Endothelial cell of umbilical vein (primary cell): ENCODE measurements around the gene RYR1. TPM values are rescaled to one million over a fixed set of nuclear protein-coding genes. Genes with fewer than 3 reads are reported as not detected.

ENCODE experiments used
- BruUV-seq: library from RNA; stranded (reverse); fragments of 400-500 nt; replicated peaks from 2 replicates; lab custom pipeline; 2021; lab: Mats Ljungman, UMichigan
- CTCF ChIA-PET: fragments of 300-600, 350-600 bp; sonication (Branson Sonifier 250); formaldehyde crosslinking; loops from one replicate; lab custom pipeline; 2021; ENCODE audit warnings: antibody characterized with exemption, inconsistent platforms; lab: Charles Lee
- POLR2A ChIA-PET: fragments of 300-600, 350-600 bp; sonication (Branson Sonifier 250); formaldehyde crosslinking; loops from one replicate; lab custom pipeline; 2021; ENCODE audit warnings: antibody characterized with exemption, inconsistent platforms; lab: Charles Lee
- DNase-seq: peaks from one replicate; pipeline ENCODE4 v3.0.0-alpha.2; 2011; ENCODE audit warnings: low read depth, low spot score
- FAIRE-seq: peaks from 2 replicates; lab custom pipeline; 2011; peaks lifted over from hg19 to GRCh38; lab: Jason Lieb, UNC
- H2AFZ ChIP-seq: 2 replicates; pipeline ENCODE4 v1.6.0; 2012; ENCODE audit warnings: low read depth, low read length, control low read depth, inconsistent platforms
- H3K27ac ChIP-seq: 2 replicates; pipeline ENCODE4 v1.5.1; 2011; ENCODE audit warnings: low read depth, mild to moderate bottlenecking, control low read depth, low read length, moderate library complexity; ENCODE audit not compliant: insufficient read depth
- H3K27me3 ChIP-seq, 2 experiments: 2 replicates each; pipeline versions ENCODE4 v1.6.0 to v1.6.1; 2011; ENCODE audit warnings: low read length in 2 of 2, mixed read lengths in 1 of 2; ENCODE audit not compliant: control insufficient read depth in 2 of 2, insufficient read depth in 2 of 2
- H3K36me3 ChIP-seq, 2 experiments: 2 replicates in 1 of 2; 3 replicates in 1 of 2; pipeline ENCODE4 v1.5.1; 2011; ENCODE audit warnings: low read length in 2 of 2, mild to moderate bottlenecking in 1 of 2, moderate library complexity in 1 of 2; ENCODE audit not compliant: control insufficient read depth in 2 of 2, insufficient read depth in 2 of 2; ENCODE audit errors: extremely low read depth in 1 of 2
- H3K4me1 ChIP-seq: 3 replicates; pipeline ENCODE4 v1.5.1; 2011; ENCODE audit warnings: mild to moderate bottlenecking, low read length; ENCODE audit not compliant: control insufficient read depth, insufficient read depth; ENCODE audit errors: extremely low read depth
- H3K4me2 ChIP-seq: 2 replicates; pipeline ENCODE4 v1.6.1; 2011; ENCODE audit warnings: low read length, control low read depth, mixed read lengths; ENCODE audit not compliant: insufficient read depth
- H3K4me3 ChIP-seq, 3 experiments: fragments of 200-600 bp in 1 of 3; sonication (generic), shearing (Covaris generic) in 1 of 3; replicated peaks in 1 of 3; 2 replicates each; pipeline ENCODE4 v1.5.1; 2011 to 2016; ENCODE audit warnings: control low read depth in 3 of 3, low read length in 3 of 3, mild to moderate bottlenecking in 2 of 3, inconsistent platforms in 1 of 3, low read depth in 1 of 3, moderate library complexity in 1 of 3; ENCODE audit not compliant: insufficient read depth in 1 of 3
- H3K79me2 ChIP-seq: 2 replicates; pipeline ENCODE4 v1.6.0; 2012; ENCODE audit warnings: low read length, inconsistent platforms; ENCODE audit not compliant: control insufficient read depth, insufficient read depth
- H3K9ac ChIP-seq: replicated peaks from 2 replicates; pipeline ENCODE3; 2011; ENCODE audit warnings: low read length, control low read depth; ENCODE audit not compliant: insufficient read depth; ENCODE audit errors: extremely low read depth
- H3K9me1 ChIP-seq: replicated peaks from 3 replicates; pipeline ENCODE4 v1.6.0; 2011; ENCODE audit warnings: mild to moderate bottlenecking, low read length; ENCODE audit not compliant: control insufficient read depth, insufficient read depth; ENCODE audit errors: extremely low read depth
- H3K9me3 ChIP-seq: replicated peaks from 2 replicates; pipeline ENCODE4 v1.5.1; 2012; ENCODE audit warnings: low read length, inconsistent platforms; ENCODE audit not compliant: control insufficient read depth, insufficient read depth
- H4K20me1 ChIP-seq: replicated peaks from 2 replicates; pipeline ENCODE3; 2011; ENCODE audit warnings: mild to moderate bottlenecking, low read length; ENCODE audit not compliant: control insufficient read depth, insufficient read depth; ENCODE audit errors: extremely low read depth
- EZH2 ChIP-seq: IDR thresholded peaks from 2 replicates; pipeline ENCODE4 v1.6.1; 2012; ENCODE audit warnings: borderline replicate concordance, low read depth, mild to moderate bottlenecking, moderate library complexity, low read length, inconsistent platforms; ENCODE audit not compliant: severe bottlenecking
- FOS ChIP-seq: IDR thresholded peaks from 2 replicates; pipeline ENCODE4 v1.6.1; 2011; ENCODE audit warnings: mild to moderate bottlenecking, low read length, moderate library complexity, borderline replicate concordance; ENCODE audit not compliant: insufficient read depth
- GATA2 ChIP-seq: IDR thresholded peaks from 2 replicates; pipeline ENCODE4 v1.7.0; 2011; ENCODE audit warnings: low read depth, mild to moderate bottlenecking, moderate library complexity, mixed read lengths, low read length; ENCODE audit not compliant: insufficient read length, insufficient read depth
- JUN ChIP-seq: IDR thresholded peaks from 2 replicates; pipeline ENCODE4 v1.6.1; 2011; ENCODE audit warnings: borderline replicate concordance, low read depth; ENCODE audit not compliant: insufficient read length, insufficient read depth
- MYC ChIP-seq: IDR thresholded peaks from one replicate; pipeline ENCODE4 v1.6.1; 2011; ENCODE audit warnings: mild to moderate bottlenecking, low read depth, low read length
- POLR2A ChIP-seq: IDR thresholded peaks from 2 replicates; pipeline ENCODE4 v1.6.1; 2012; ENCODE audit warnings: low read depth, mild to moderate bottlenecking, control low read depth, low read length
- POLR2AphosphoS5 ChIP-seq: IDR thresholded peaks from 2 replicates; pipeline ENCODE4 v1.6.1; 2012; ENCODE audit warnings: low read depth, mild to moderate bottlenecking, control low read depth, low read length, moderate library complexity; ENCODE audit not compliant: insufficient read depth
- dilution Hi-C: fragments of 300-500 bp; cut with MboI; formaldehyde crosslinking; loops from one replicate; pipeline ENCODE4 v1.15.0; 2019; ENCODE audit warnings: low sequenced_read_pairs; ENCODE audit not compliant: extremely low pct_ligation_motif_present
- intact Hi-C: fragments of 100-400 bp; cut with micrococcal nuclease; formaldehyde crosslinking; loops from one replicate; pipeline ENCODE4 v1.10.0; 2022
- polyA plus RNA-seq, 4 experiments: library from polyadenylated mRNA; depleted of rRNA in 3 of 4; stranded (reverse) in 3 of 4; unstranded in 1 of 4; fragments of >200 nt; gene quantifications; 2 replicates each; pipeline versions ENCODE4 v1.2.1 to v1.2.3, GENCODE V29; 2011 to 2012; ENCODE audit warnings: missing spikeins in 1 of 4
- total RNA-seq: library from RNA; stranded (reverse); gene quantifications from 2 replicates; pipeline ENCODE4 v1.2.3, GENCODE V29; 2021
- TF ChIP-seq, protein P1 (sequence below): IDR thresholded peaks from 2 replicates; pipeline ENCODE4 v1.6.1; 2011; ENCODE audit not compliant: insufficient read depth, insufficient read length
- TF ChIP-seq, protein P2 (sequence below), 2 donors: IDR thresholded peaks; 1 replicate in 1 of 2; 2 replicates in 1 of 2; pipeline ENCODE4 v1.5.1; 2011; ENCODE audit warnings: low read length in 2 of 2, mild to moderate bottlenecking in 2 of 2, moderate library complexity in 2 of 2, control low read depth in 1 of 2, inconsistent platforms in 1 of 2, low read depth in 1 of 2; ENCODE audit not compliant: insufficient read depth in 1 of 2; ENCODE audit errors: extremely low read depth in 1 of 2

The RYR1 gene
- total and polyA plus RNA-seq, 2 donors (not counting 3 experiments of a cell fraction or from before 2014, with no cell fraction given) = under 0.01 to 0.02 TPM

DNA sequence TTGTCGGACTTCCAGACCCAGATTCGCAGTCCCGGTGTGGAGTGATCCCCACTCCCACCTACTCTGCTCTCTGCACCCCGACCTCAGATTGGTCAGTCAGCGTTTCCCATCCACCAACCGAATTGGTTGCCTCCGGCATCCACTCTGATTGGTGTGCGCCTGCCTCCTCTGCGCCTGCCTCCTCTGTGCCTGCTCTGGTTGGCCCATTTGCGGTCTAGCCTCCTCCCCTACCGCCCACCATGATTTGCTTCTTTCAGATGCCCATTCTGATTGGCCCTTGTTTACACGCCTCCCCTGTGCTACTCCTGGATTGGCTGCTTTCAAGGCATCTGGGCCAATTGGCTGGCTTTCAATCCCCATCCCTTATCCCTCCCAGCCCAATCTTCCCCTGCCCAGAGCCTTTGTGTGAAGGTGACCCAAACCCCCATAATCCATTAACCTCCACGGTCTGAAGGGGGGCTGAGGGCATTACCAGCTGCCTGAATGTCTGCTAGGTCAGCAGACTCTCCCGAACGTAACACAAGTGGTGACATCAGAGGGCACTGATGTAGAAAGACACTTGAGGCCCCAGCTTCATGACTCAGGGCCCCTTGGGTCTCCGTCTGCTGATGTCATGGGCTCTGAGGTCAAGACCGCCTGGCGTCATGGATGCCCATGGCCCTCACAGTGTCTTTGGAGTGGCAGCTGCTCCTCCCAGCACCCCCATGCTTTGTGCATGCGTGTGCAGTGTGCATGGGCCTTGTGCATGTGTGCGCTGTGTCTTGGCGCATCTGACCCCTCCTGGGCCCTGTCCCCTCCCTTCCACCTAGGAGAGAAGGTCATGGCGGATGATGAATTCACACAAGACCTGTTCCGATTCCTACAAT is 103.8 kb downstream of the RYR1 start:
- Histone ChIP-seq H3K9me3 (no peaks in the 10 kb centered on the region), H3K79me2 (no peaks in the 10 kb centered on the region), H3K9ac (no peak overlapping the region), H2AFZ (no peak overlapping the region), H3K27me3 (peaks cover 1 to 2% of the 10 kb centered on the region in 2 experiments), H3K27ac (no peak overlapping the region), H4K20me1 (no peaks in the 10 kb centered on the region), H3K4me1 (no peaks in the 10 kb centered on the region), H3K9me1 (no peaks in the 10 kb centered on the region), H3K4me3 (no peak overlapping the region), H3K36me3 (no peaks in the 10 kb centered on the region), H3K4me2 (no peak overlapping the region)
- FAIRE-seq (no peak), DNase-seq (no peak)
- no TSS peak for BruUV-seq
- ChIA-PET POLR2A (no interaction called here), CTCF (no interaction called here)
- dilution Hi-C loops = no loop called here
- intact Hi-C loops = no loop called here
- TF ChIP-seq POLR2AphosphoS5 = no peak
- TF ChIP-seq, protein P1, sequence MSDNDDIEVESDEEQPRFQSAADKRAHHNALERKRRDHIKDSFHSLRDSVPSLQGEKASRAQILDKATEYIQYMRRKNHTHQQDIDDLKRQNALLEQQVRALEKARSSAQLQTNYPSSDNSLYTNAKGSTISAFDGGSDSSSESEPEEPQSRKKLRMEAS = no peak
- no peak for TF ChIP-seq EZH2
- TF ChIP-seq MYC = no peak
- TF ChIP-seq, protein P2, sequence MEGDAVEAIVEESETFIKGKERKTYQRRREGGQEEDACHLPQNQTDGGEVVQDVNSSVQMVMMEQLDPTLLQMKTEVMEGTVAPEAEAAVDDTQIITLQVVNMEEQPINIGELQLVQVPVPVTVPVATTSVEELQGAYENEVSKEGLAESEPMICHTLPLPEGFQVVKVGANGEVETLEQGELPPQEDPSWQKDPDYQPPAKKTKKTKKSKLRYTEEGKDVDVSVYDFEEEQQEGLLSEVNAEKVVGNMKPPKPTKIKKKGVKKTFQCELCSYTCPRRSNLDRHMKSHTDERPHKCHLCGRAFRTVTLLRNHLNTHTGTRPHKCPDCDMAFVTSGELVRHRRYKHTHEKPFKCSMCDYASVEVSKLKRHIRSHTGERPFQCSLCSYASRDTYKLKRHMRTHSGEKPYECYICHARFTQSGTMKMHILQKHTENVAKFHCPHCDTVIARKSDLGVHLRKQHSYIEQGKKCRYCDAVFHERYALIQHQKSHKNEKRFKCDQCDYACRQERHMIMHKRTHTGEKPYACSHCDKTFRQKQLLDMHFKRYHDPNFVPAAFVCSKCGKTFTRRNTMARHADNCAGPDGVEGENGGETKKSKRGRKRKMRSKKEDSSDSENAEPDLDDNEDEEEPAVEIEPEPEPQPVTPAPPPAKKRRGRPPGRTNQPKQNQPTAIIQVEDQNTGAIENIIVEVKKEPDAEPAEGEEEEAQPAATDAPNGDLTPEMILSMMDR (IDR thresholded peaks at IDR 0.05; ENCODE audit: extremely low read depth in 1 of 2, insufficient read depth in 1 of 2, low read depth in 1 of 2, low read length in 2 of 2) = no peak
- TF ChIP-seq GATA2 = no peak
- no peak for TF ChIP-seq FOS
- no peak for TF ChIP-seq POLR2A
- no peak for TF ChIP-seq JUN
